HG03378 (cell line): ENCODE measurements around the gene AMH.
"Not testable (repeated sequence)": the region's sequence is repeated elsewhere in the genome, so short reads cannot be mapped to it uniquely, and the experiment has no call there.

Experiments used
- ATAC-seq: cut with Tn5 transposase; IDR thresholded peaks from one replicate; pipeline ENCODE4 v1.9.1; 2021; ENCODE audit warnings: mild to moderate bottlenecking, moderate library complexity; ENCODE audit not compliant: unreplicated experiment

Gene AMH

DNA sequence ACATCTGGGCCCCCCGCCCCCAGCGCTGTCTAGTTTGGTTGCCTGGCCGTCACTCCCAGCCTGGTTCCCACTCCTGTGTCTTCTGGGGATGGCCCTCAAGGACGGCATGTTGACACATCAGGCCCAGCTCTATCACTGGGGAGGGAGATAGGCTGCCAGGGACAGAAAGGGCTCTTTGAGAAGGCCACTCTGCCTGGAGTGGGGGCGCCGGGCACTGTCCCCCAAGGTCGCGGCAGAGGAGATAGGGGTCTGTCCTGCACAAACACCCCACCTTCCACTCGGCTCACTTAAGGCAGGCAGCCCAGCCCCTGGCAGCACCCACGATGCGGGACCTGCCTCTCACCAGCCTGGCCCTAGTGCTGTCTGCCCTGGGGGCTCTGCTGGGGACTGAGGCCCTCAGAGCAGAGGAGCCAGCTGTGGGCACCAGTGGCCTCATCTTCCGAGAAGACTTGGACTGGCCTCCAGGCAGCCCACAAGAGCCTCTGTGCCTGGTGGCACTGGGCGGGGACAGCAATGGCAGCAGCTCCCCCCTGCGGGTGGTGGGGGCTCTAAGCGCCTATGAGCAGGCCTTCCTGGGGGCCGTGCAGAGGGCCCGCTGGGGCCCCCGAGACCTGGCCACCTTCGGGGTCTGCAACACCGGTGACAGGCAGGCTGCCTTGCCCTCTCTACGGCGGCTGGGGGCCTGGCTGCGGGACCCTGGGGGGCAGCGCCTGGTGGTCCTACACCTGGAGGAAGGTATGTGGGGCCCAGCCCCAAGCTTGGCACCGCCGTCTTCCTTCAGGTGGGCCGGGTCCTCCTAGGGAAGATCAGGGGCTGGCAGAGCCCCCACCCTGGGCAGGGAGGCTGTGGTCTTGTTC is at the start of gene AMH:
TSS of gene AMH (plus strand) at position 314 of the 857 bp plus-strand sequence. CDS start at position 324, 10 bp downstream.
- no peak for ATAC-seq

DNA sequence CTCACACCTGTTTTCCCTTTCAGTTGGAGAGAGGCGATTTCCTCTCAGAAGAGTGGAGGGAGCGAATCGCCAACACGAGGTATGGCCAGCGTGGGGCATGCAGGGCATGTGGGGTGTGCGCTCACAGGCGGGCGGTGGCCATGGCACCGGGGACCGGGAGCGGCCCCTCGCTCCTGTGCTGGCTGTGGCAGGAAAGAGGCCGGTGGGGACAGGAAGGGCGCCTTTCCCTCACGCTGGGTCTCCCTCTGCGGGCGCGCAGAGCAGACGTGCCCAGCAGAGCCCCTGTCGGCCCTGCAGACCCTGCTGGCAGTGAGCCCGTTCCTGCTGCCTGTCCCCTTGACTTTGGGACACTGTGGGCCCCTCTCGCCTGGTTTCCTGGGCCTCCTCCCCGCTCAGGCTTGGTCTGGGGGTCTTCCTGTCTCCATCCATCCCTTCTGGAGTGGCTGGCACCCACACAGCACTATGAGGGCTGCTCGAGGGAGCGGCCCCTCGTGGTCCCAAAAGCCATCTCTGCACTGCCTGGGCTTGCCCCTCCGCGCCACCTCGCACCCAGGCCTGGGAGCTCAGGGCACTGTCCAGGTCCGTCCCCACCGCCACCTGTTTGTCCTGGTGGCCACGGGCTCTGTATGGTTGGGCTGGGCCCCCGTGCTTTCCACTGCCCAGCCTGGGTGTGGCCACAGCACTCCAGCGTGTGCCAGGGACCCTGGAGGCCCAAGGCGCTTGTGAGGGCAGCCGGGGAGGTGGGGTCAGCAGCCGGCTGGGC is 49.1 kb upstream of the AMH start:
- no peak for ATAC-seq

DNA sequence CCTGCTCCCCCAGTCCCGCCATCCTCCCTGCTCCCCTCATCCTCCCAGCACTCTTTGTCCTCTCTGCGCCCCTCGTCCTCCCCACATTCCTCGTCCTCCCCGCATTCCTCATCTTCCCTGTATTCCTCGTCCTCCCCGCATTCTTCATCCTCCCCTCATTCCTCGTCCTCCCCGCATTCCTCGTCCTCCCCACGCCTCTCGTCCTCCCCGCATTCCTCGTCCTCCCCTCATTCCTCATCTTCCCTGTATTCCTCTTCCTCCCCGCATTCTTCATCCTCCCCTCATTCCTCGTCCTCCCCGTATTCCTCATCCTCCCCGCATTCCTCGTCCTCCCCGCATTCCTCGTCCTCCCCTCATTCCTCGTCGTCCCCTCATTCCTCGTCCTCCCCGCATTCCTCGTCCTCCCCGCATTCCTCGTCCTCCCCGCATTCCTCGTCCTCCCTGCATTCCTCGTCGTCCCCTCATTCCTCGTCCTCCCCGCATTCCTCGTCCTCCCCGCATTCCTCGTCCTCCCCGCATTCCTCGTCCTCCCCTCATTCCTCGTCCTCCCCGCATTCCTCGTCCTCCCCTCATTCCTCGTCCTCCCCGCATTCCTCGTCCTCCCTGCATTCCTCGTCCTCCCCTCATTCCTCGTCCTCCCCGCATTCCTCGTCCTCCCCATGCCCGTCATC is 48.4 kb upstream of the AMH start:
- ATAC-seq: not testable (repeated sequence)

DNA sequence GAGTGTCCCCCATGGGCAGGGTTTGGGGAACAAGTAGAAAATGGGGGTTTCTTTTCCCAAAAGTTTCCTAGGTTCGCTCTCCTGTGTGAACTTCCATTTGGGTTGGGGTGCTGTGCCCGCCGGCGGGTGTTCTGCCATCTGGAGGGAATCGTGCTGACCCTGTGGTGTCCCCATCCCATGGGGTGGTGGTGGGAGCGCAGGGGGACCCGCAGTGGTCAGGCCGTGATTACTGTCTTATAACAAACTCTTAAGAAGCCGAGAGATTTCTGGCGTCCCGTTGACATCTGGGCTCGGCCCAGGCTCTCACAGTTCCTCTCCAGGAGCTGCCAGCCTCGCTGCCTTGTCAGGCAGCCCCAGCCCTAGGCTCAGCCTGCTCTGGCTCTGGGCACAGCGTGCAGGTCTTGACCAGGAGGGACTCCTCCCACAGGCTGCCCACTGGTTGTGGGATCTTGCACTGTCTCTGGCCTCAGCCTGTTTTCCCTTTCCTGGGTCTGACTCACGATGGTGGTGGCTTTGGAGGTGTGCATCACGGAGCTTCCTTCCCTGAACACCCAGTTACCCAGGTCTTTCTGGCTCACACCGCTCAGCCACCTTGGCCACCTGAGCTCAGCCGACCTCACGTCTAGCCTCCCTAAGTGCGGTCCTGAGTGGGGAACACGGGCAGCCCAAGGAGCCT is 47.5 kb upstream of the AMH start:
- no peak for ATAC-seq

DNA sequence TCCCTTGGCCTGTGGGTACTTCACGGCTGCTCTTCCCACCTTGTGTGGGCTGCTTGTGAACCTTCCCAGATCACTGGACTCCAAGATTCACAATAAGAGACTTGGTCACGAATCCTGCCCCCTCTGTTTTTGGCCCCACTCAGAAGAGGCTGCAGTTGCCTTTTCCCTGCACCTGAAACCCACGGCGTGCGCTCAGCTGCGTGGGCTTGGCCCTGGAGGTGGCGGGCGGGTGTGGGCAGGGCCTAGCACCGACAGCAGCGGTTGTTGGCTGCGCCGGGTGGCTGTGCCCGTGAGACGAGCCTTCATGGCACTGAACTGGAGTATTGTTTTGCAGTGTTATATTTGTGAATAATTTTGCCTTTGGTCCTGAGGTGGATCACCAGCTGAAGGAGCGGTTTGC is 46.8 kb upstream of the AMH start:
- no peak for ATAC-seq

DNA sequence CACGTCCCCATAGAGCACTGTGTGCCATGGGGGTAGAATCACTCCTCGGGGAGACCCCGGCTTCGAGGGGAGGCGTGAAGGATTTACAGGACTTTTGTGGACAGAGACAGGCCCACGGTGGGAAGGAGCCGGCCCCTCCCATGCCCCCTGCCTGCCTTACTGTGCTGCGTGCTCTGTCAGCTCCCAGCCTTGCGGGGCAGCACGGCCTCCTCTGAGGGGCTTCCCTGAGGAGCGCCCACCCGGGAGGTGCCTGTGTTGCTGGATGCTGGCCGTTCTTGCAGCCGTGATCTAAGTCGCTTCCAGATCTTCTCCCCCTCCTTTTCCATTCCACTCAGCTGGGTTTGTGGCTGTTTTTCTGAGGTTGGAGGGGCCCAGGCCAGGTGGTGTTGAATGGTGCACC is 42.1 kb upstream of the AMH start:
- ATAC-seq: no peak

DNA sequence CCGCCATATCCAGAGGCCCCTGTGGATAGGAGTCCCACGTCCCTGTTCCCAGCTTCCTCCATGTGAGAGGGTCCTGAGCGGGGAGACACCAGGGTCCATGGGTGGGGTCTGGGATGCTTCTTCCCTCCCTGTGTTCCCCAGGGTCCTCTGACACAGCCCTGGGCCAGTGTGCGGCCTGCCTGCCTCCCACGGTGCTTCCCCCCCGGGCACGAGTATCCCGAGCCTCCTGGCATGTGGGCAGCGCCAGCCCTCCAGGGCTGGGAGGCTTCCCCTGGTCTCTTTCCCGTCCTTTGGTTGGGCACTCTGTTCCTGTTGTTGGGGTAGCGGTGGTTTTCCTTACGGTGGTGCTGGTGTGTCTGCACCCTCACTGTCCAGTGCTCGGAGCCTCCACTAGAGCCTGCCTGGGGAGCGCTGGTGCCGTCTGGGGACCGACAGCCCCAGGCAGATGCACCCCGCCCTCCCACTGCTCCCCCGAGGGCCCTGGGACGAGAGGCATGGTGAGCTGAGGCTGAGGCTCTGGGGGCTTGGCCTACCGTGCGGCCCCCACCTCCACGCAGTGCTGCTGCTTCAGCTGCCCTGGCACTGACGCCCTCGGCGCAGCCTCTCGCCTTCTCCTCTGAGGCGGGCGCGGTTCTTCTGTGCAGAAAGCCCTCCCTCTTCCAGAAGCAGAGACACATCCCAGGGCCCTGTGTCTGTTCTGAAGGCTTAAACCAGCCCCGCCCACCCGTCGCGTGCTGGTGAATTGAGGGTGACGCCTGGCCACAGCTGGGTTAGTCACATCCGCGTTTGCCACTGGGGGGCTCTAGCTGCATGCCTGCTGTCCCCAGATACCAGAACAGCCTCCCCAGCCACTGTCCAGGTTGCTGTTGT is 40.9 kb upstream of the AMH start:
- no peak for ATAC-seq

DNA sequence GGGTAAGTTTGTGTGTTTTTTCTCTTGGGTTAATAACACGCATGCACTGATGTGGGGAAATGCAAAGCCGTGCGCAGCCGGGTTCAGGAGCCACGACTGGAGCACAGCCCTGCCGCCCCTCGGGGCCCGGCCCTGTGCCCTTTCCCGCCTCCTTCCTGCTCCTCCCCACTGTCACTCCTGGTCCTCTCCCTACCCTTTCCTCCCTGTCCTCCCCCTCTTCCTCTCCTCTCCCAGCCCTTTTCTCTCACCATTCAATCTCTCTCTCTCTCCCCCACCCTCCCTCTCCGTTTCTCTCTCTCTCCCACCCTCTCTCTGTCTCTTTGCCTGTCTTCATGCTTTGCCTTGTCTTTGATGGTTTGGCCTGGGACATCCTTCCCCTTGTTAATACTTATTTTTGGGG is 40.1 kb upstream of the AMH start:
- no peak for ATAC-seq

DNA sequence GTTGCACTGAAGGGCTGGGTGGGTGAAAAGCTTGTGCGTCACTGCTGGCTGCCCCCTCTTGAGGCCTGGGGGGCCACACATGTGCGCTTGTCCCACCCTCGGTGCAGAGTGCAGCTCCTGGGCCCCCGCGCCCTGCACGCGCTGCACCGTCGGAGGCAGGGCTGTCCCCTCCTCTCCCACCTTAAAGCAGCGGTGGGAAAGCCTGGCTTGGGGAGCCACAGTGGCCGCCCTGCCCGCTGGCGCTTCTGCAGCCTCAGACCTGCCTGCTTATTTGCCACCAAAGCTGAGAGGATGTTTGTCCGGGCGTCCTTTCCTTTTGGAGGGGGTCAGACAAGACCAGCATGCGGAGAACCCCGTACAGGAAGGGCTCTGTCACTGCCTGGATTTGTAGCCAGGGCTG is 39.7 kb upstream of the AMH start:
- no peak for ATAC-seq

DNA sequence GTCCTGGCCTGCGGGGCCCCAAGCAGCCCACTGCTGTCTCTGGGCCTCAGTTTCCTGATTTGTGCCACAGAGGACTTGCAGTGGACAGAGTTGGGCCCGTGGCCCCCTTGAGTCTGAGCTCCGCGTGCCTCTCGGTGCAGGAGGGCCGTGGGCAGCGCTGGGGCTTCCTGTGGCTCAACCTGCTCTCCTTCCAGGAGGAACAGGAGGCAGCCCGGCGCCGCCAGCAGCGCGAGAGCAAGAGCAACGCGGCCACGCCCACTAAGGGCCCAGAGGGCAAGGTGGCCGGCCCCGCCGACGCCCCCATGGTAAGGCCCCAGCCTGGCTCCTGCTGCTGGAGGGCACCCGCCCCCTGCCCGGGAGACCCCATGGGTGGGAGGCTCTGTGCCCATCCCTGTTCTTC is 38.9 kb upstream of the AMH start:
- no peak for ATAC-seq

DNA sequence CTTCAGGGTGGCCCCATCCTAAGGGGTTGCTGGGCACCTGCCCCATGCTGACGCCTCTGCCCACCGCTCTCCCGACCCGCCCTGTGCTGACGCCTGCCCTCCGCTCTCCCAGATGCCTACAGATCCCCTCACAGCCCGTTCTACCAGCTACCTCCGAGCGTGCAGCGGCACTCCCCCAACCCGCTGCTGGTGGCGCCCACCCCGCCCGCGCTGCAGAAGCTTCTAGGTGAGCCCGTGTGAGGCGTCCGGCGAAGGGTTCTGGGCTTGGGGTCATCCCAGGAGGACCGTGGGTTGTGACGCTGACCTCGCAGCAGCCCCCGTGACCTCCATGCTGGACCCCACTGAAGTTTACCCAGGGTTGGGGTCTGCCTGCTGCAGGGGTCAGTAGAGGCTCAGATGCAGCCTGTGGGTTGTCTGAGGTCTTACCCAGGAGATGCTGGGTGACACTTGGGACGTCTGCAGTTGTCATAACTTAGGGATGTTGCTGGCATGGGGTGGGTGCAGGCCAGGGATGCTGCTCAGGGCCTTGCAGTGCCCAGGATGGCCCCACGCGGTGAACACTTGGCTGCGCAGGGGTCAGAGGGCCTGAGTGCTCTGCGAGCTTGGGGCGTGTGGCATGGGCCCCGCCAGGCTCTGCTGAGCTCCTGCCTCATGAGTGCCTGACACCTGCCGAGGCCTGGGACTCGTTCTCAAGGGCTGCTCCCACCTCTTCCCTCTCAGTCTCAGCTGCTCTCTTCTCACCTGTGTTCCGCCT is 38.0 kb upstream of the AMH start:
- no peak for ATAC-seq

DNA sequence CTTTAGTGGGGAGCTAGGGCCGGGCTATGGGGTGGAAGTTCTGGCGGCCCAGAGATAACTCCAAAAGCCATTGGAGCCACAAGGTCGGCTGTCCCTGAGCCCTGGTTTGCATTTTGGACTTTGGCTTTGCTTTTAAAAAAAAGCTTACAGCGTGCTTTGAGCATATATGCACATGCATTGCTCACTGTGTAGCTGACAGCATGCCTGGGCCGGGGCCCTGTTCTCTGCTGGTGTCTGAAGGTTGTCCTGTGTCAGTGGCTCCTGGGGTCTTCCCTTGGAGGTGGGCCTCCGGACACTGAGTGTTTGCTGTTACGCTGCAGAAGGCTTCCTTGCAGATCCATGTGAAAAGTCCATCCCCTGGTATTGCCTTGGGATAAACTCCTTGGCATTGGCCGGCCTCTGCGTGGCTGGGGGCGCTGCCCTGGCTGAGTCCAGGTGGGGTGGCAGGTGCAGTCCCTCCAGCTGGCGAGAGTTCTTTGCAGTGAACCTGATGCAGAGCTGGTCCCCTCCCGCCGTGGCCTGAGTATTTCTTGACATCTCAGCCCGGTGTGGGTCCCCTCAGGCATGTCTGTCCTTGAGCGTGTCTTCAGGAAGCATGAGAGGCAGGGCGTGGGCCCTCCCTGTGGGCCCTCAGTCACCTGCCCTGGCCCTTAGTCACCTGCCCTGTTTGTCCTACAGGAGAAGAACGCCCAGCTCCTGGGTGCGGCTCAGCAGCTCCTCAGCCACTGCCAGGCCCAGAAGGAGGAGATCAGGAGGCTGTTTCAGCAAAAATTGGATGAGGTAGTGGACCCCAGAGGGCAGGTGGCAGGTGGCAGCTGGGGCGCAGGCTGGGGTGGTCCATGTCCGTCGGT is 36.0 kb upstream of the AMH start:
- ATAC-seq: no peak

DNA sequence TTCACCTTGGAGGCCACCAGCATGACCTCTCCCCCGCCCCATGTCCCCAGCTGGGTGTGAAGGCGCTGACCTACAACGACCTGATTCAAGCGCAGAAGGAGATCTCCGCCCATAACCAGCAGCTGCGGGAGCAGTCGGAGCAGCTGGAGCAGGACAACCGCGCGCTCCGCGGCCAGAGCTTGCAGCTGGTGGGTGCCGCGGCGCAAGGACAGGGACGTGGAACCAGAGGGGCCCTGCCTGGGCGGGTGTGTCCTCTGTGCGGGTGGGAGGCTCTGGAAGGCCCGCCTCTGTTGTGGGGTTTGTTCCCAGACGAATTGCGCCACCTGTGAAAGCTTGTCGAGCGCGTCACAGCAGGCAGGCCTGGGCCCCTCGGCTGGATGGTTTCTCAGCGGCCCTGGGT is 35.3 kb upstream of the AMH start:
- ATAC-seq: no peak

DNA sequence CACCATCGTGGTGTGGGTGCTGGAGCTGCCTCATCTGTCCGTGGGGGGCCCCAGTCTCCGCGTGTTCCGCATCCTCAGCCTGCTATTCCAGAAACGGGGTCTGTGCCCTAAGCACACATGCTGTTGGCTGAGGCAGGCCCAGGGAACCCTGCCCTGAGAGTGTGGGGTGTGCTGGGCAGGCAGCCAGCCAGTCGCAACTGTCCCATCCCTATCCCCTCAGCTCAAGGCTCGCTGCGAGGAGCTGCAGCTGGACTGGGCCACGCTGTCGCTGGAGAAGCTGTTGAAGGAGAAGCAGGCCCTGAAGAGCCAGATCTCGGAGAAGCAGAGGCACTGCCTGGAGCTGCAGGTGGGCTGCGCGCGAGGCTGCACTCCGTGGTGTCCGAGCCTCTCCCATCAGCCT is 34.9 kb upstream of the AMH start:
- ATAC-seq: no peak

DNA sequence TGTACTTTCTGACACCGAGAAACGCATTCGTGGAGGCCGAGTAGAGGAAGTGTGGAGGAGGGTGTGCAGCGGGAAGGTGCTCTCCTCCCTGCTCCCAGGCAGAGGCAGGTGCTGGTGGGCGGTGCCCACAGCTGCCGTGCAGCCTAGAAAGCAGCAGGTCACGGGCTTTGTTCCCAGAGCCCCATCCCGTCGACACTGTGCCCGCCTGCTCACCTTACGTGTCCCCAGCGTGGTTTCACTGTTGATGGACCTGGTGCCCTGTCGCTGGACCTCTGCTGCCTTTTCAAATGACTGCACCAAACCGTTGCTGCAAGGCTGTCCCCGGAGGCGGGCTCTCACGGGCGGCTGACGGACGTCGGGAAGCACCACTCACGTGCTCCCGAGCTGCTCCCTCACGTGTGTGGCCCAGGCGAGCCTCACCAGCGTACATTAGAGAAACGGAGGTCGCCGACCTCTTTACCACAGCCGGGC is 33.8 kb upstream of the AMH start:
- ATAC-seq: no peak

DNA sequence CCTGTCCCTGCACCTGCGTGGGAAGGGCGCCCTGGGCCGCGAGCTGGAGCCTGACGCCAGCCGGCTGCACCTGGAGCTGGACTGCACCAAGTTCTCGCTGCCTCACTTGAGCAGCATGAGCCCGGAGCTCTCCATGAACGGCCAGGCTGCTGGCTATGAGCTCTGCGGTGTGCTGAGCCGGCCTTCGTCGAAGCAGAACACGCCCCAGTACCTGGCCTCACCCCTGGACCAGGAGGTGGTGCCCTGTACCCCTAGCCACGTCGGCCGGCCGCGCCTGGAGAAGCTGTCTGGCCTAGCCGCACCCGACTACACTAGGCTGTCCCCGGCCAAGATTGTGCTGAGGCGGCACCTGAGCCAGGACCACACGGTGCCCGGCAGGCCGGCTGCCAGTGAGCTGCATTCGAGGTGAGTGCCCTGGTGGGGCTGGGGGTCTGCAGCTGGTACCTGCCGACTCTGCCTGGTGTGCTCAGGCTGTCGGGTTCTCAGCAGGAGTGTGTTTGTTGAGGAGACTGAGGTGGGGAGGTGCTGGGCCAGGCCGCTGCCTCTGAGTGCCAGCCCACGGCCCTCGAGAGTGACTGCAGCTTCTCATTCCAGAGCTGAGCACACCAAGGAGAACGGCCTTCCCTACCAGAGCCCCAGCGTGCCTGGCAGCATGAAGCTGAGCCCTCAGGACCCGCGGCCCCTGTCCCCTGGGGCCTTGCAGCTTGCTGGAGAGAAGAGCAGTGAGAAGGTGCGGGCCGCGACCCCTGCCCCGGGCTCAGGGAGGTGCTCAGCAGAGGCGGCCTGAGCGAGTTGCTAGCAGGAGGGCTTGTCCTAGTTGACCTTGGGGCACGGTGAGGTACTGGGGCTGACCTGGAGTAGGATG is 32.5 kb upstream of the AMH start:
- no peak for ATAC-seq

DNA sequence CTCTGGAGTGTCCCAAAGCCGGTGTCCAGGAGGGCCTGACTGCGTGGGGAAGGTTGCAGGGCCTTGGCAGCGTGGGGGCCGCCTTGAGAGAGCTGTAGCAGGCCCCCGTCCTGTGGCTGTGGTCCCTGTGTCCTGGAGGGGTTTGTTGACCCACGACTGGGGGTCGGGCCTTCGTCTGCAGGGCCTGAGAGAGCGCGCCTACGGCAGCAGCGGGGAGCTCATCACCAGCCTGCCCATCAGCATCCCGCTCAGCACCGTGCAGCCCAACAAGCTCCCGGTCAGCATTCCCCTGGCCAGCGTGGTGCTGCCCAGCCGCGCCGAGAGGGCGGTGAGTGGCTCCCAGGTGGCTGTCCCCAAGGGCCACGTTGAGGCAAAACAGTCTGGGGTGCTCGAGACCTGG is 31.5 kb upstream of the AMH start:
- ATAC-seq: no peak

DNA sequence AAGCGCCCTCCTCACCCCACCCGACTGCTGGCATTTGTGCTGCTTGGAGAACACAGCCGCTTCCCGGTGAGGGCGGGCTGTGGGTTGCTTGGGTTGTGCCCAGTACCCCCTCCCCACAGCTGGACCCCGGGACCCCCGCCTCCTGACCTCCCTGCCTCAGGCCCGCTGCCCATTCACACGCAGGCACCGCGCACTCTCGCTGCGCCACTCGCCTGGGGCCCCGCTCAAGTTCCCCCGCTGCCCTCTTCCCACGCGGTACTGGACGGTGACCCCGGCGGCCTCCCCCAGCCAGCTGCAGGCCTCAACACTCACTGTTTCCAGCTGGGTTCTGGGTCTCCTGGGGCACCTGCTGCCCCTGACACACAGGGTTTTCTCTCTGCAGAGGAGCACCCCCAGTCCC is 29.4 kb upstream of the AMH start:
- no peak for ATAC-seq
